Activated naive CD8-positive, alpha-beta T cell treated with anti-CD3 and anti-CD28 coated beads, Interleukin-2, amount 50 U/mL, for 16 hours (primary cell): ENCODE data around the gene NPR1.
"Not testable (repeated sequence)": the region's sequence is repeated elsewhere in the genome, so short reads cannot be mapped to it uniquely, and the experiment has no call there.

Source experiments
- DNase-seq: peaks from one replicate; pipeline ENCODE4 v3.0.0-alpha.2; 2020; ENCODE audit warnings: low read depth, low spot score

Gene NPR1

DNA sequence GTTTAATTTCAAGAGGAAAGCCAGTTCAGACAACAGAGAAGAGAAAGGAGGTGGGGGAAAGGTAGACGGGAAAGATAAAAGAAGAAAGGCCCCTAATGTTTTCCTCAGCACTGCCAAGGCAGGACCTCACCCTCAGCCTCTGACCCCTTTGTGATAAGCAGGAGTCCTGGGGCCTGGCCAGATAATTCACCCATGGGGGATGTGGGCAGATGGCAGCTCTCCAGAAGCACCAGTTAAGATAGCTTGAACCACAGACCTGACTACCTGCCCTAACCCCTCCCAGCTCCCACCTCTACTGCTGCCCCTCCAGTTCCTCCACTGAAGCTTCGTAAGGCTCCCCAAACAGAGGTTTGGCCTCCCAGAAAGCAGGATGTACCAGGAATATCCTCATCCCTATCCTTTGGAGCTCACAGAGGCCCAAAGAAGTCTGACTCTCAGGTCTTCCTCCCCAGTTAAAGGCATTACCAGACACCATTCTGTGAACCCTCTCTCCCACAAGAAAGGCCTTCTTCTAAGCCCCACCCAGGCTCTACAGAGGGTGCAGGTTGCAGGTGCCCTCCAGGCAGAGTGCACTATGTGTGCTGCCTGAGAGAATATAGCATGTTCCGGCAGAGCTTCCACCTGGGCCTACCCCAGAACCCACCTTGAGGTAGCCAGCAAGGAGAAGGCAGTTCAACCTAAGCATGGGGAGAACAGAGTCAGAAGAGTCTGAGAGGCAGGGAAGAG lies 29.2 kb upstream of the NPR1 start:
- DNase-seq = no peak

DNA sequence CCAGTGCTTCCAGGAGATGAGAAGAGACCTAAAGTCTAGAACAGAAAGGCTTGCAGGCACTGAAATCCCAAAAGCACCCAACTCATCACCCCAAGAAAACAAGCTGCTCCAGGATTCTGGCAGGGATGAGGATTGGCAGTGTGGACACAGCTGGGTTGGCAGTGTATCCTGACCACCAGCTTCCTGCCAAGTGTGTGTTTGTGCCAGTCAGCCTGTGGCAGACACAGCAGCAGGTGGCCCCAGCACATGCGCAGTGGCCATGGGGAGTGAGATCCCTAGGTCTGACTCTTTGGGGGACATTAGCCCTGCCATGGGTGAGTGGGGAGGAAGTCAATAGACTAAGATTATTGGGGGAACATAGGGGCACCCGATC lies 28.6 kb upstream of the NPR1 start:
- no peak for DNase-seq

DNA sequence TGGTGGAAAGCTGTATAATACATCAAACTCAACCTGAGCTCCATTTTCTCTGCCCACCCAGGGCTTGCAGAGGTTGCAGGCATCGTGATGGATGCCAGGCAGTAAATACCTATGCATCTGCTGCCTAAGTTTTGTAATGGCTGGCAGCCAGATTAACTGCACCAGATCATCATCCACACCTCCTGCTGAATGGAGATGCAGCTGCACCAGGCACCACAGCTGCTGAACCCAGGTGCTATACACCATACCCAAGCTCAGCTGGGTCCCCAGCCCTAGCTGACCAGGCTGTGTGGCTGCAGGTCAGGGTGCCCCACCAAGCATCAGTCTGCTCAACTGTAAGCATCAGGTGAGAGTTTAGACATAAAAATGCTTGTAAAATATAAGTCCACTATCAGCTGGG lies 26.7 kb upstream of the NPR1 start:
- no peak for DNase-seq

DNA sequence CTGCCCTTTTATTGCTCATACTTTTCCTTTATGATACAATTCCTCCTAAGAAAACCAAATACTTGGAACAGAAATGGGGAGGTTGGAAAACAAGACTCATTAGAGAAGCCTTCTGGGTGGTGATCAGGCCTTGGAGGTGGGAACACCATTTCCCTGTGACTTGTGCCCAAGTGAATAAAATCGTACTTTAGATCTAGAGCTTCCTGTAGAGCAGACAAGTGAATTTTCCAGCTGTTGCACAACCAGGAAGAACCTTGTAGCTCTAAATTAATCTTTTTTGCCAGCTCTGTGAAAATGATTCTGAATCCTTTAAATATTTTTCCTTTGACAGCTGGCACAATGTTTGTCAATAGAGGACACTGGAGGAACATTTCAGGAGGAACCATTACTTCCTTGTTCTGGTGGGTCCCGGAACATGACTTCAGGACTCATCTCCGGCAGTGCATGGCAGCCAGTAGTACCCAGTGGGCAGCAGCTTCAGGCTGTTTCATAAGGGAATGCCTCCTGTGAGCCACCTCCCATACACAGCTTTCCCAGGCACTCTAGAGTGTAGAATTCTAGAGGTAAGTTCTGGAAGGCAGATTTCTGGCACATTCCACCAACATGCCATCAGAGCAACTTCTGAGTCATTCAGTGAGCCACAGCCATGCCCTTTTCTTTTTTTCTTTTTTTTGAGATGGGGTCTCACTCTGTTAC lies 25.5 kb upstream of the NPR1 start:
- no peak for DNase-seq

DNA sequence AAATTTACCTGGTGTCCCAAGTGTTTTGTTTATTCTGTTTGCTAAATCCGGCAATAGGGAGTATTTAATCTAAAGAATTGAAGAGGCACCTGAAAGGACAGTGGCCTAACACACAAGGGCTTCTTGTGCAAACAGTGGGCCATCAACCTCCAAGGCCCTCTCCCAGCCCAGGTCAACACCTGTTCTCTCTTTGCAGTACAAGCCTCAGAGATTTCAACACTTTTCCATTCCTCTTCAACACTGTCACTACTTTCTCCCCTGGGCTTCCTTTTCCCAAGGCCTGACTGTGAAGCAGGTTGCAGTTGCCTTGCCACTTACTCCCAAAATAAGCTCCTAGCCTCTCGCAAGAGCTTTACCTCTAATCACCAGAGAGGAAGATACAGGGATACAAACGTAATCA lies 23.2 kb upstream of the NPR1 start:
- no peak for DNase-seq

DNA sequence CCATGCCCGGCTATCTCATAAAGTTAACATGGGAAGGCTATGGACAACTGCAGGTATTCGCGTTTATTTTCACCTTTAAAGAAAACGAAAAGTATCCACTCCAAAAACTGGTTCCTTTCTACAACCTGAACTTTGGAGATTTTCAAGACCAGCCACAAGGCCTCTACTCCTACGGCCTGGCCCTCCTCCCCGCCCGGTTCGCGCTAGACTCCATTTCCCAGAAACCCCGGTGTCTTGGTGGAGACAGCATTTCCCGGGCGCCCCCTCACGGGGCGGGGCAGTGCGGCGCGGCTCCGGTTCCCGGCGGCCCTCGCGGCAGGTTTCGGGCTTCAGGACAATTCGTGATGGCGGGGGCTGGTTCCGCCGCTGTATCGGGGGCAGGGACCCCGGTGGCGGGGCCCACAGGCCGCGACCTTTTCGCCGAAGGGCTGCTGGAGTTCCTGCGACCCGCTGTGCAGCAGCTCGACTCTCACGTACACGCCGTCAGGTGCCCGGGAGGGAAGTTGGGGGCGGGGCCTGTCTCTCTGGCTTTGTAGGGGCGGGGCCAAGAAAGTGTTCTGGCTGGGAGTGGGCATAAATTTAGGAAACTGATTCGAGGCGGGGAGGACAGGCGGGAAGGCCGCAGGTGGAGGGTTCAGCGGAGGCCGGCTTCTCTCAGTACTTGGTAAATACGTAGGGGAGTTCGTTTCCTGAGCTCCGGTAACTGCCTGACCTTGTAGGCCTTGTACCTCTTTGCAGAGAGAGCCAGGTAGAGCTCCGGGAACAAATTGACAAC lies 19.9 kb upstream of the NPR1 start, which contains the start of gene SNAPIN:
Gene SNAPIN, plus strand, starts transcription at position 304 of the 775 bp plus-strand sequence. Its CDS starts 41 bp downstream, at position 345.
- peak; percentile 81 for DNase-seq

DNA sequence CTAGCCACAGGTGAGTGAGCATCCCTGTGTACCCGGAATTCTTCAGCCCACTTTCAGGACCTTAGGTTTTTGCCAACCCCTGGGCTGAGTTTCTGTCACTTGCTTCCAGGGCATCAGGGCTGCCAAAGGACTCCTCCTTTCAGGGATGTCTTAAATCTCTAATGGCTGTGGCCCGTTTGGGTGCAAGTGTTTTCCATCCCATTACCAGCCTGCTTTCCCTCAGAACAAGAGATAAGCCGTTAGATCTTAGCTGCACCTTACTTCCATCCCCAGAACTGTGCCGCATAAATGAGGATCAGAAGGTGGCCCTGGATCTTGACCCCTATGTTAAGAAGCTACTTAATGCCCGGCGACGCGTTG lies 19.3 kb upstream of the NPR1 start:
- no peak for DNase-seq

DNA sequence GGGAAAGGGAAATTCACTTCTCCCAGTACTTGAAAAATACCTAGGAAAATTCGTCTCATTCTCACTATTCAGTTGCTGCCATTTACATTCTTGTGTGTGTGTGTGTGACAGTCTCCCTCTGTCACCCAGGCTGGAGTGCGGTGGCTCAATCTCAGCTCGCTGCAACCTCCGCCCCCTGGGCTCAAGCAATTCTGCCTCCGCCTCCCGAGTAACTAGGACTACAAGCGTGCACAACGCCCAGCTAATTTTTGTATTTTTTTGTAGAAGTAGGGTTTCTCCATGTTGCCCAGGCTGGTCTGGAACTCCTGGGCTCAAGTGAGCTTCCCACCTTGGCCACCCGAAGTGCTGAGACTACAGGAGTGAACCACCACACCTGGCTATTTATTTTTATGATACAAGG lies 18.8 kb upstream of the NPR1 start:
- no peak for DNase-seq

DNA sequence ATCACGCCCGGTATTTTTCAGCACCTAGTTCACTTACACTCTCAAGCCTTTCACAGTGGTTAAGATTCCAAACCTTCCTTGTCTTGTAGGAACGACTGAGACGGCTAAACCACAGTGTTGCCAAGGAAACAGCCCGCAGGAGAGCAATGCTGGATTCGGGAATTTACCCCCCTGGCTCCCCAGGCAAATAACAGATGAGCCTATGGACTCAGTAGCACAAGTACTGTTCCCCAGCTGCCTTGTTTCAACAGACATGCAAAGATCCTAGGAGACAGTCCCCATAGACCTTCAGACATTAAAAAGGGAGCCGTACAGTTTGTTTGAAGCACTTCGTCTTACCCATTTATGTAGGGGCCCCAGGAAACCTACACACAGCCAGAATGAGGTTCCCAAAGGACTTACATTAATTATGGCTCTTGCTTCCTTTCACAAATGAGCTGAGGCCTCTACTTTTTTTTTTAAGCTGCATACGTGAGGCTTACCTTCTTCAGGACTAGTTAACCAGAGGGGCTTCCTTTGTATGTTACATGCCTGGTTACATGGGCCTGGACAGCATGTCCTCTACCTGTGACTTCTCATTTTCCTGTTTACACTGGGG lies 17.3 kb upstream of the NPR1 start:
- DNase-seq = no peak

DNA sequence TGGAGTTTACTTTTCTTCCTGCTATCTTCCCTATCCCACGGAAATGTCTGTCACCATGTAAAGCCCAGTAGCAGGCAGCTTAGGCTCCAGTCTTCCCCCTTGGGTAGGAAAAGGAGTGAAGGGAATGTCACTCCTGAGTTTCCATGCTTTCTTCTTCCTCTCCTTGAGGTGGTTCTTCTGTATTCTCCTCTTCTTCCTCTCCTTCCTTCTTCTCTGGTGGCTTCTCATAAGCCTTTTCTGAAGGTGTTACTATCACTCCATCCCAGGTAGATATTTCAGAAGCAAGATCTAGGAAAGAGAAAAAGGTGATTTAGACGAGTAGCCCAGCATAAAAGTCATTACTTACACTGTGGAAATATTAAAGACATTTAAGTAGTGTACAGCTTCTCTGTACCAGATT lies 16.2 kb upstream of the NPR1 start:
- no peak for DNase-seq

DNA sequence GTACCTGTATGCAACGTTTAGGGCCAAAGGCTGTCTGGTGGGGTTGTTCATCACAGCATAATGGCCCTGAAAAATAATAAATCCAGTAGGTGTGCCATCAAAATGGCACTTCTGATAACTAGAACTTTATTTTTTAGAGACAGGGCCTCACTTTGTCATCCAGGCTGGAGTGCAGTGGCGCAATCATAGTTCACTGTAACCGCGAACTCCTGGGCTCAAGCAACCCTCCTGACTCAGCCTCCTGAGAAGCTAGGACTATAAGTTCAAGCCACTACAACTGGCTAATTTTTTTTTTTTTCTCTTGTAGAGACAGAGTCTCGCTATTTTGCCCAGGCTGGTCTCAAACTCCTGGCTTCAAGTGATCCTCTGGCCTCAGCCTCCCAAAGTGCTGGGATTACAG lies 15.3 kb upstream of the NPR1 start:
- no peak for DNase-seq

DNA sequence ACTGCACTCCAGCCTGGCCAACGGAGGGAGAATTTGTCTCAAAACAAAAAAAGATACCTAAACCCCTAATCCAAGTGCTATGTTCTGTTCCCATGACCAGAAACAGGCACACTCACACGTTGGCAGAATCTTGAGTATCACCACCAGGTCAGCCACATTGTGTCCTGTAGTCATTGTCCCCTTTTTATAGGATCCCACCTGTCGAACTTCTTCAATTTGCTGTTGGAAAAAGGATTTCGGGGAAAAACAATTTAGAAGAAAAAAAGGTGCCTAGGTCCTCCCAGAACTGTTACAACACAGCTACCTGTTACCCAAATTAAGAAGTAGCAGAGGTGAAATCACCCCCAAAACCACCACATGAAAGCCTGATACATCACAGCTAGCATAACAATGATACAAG lies 11.0 kb upstream of the NPR1 start:
- DNase-seq = no peak

DNA sequence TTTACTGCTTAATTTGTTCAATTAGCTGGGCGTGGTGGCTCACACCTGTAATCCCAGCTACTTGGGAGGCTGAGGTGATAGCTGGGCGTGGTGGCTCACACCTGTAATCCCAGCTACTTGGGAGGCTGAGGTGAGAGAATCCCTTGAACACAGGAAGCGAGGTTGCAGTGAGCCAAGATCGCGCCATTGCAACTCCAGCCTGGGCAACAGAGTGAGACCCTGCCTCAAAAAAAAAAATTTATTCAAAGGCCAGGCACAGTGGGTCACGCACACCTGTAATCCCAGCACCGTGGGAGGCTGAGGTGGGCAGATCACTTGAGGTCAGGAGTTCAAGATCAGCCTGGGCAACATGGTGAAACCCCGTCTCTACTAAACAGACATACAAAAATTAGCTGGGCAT lies 9.8 kb upstream of the NPR1 start:
- not testable (repeated sequence) for DNase-seq

DNA sequence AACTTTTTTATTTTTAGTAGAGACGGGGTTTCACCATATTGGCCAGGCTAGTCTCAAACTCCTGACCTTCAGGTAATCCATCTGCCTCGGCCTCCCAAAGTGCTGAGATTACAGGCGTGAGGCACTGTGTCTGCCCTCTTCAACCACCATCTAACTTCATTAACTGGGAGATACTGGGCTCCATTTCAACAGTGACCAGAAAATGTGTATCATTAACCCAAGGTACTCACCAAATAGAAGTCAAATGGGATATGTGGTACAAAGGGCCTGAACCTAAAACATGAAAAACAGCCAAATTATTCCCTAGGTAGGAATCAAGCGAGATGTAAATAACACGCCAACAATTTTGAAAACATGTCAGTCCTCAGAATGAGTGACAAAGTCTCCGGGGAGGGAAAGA lies 8.9 kb upstream of the NPR1 start:
- no peak for DNase-seq

DNA sequence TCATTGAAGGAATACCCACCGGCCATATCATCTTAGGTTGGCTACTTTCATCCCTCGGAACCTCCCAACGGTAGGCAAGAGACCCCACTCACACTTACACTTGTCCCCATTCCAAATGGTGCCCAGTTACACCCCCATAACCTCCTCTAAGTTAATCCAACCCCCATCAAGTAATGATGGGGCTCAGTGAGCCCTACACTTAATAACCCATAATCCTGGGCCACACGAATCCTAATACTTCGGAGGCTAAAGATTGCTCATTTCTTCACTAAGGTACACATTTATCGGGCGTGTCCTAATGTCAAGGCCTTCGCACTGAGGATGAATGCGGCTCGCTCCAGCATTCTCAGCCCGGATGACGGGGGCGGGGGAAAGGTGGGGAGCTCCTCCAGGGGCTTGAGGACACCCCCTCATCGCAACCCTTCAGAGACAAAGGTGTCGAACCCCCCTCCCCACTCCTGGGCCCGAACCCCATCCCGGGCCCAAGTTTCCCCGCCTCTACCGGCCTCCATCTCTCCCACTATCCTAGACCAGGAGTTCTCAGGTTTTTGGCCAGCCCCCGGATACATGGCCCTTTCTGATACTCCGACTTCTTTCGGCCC lies 8.1 kb upstream of the NPR1 start:
- DNase-seq = no peak

DNA sequence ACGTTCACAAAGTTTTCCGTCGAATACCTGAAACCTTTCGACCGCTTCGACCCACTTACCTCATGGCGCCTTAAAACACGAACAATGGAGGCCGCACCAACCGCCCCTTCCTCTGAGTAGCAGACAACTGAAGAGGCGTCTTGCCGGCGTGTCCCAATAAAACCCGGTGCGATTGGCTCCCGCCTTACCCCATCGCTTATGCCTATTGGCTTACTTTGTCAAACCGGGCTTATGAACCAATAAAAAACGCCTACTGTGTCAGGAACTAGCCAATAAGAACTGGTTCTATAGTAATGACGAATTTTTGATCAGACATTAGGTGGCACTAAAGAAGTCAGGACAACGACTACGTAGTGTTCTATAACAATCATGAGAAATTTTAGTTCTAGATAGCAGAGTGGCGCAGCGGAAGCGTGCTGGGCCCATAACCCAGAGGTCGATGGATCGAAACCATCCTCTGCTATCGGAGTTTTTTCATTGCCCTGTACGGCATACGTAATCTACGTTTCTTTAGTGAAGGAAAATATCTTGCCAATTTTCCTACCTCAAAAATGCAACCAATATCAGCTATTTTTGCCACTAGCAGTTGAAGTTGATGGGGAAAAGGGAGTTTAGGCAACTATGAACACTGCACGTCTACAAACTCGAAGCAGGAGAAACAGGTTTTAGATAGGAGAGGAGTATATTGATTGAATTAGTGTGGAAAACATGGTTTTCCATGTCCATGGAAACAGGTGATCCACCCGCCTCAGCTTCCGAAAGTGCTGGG lies 7.4 kb upstream of the NPR1 start, which contains the start of gene ILF2:
Gene ILF2, minus strand, starts transcription at position 135 of the 769 bp plus-strand sequence. Its CDS starts 71 bp downstream, at position 64.
- DNase-seq = peak; percentile 91

DNA sequence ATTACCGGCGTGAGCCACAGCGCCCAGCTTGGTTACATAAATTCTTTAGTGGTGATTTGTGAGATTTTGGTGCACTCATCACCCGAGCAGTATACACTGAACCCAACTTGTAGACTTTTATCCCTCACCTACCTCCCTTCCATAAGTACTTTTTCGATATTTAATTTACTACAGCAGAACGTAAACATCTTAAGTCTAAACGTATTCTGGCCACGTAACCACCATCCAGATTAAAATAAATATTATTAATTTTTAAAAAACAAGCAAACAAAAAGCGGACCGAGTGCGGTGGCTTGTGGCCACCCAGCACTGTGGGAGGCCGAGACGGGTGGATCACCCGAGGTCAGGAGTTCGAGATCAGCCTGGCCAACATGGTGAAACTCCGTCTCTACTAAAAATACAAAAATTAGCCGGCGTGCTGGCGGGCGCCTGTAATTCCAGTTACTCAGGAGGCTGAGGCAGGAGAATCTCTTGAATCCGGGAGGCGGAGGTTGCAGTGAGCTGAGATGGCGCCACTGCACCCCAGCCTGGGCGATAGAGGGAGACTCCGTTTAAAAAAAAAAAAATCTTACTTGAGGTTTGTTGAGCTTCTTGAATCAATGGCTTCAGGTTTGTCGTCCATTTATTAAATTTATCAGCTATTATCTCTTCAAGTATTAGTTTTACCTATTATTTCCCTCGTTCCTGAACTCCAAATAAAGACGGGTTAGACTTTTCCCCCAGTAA lies 6.7 kb upstream of the NPR1 start:
- DNase-seq = not testable (repeated sequence)

DNA sequence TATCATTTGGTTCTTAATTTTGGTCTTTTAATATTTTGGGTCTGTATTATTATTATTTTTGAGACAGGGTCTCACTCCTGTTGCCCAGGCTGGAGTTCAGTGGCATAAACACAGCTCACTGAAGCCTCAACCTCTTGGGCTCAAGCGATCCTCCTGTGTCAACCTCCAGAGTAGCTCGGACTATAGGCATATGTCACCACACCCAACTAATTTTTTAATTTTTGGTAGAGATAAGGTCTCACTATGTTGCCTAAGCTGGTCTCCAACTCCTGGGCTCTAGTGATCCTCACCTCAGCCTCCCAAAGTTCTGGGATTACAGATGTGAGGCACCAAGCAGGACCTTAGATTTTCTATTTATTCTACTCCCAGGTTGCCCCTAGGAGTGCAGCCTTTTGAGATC lies 5.0 kb upstream of the NPR1 start:
- no peak for DNase-seq

DNA sequence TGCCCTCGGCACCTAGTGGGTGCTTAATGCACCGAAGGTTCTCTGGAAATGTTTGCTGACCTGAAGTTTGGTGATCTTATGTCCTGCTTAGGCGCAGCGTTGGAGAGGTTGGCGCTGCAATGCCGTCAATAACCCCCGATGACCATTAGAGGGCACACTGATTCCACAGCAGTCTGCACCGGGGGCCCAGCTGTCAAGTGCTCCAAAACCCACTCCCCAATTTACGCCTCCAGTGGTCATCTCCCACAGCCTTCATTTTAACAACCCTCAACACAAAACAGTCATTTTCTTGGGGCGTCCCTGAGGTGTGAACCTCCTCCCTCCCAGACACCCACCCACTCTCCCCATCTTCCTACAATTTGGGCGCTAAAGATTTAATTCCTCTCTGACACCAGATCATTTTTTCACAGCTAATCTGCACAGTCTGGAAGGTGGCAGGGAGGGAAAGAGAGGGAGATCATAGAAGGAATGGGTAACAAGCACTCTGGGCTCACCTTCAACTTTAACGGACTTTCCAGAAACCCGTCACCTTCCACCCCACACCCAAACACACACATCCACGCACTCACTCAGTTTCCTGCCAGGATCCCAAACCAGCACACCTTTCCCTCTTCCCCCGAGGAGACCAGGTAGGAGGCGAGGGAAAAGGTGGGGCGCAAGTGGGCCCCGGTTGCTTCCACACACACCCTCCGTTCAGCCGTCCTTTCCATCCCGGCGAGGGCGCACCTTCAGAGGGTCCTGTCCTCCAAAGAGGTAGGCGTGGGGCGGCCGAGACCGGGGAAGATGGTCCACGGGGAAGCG lies 570 bp upstream of the NPR1 start:
- DNase-seq = no peak
